GM21390 (cell line): ENCODE results near the gene GNE.
A peak's percentile ranks its signal among the peaks of the same experiment; 100 is the strongest.

Experiments
- ATAC-seq: cut with Tn5 transposase; IDR thresholded peaks from one replicate; pipeline ENCODE4 v1.9.1; 2021; ENCODE audit not compliant: unreplicated experiment

The GNE gene

DNA sequence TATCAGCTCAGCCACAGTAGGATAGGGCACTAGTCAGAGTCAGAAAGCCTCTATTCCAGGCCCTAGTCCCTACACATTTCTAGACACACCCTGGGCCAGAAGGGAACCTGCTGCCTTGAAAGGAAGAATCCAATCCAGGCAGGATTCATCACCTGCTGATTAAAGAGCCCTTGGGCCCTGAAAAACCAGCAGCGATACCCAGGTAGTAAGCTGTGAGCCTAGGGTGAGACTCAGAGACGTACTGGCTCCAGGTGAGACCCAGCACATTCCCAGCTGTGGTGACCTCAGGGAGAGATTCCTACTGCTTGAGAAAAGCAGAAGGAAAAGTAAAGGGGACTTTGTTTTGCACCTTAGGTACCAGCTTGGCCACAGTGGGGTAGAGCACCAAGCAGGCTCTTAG, 84.4 kb downstream of the GNE start:
- ATAC-seq, result no peak

DNA sequence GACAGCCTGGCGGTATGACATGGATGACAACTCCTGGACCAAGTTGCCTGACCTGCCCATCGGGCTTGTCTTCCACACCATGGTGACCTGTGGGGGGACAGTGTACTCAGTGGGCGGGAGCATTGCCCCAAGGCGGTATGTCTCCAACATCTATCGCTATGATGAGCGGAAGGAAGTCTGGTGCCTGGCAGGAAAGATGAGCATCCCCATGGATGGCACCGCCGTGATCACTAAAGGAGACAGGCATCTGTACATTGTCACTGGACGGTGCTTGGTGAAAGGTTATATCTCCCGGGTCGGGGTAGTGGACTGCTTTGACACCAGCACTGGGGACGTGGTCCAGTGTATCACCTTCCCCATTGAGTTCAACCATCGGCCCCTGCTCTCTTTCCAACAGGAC, 87.7 kb downstream of the GNE start:
- ATAC-seq, result no peak

DNA sequence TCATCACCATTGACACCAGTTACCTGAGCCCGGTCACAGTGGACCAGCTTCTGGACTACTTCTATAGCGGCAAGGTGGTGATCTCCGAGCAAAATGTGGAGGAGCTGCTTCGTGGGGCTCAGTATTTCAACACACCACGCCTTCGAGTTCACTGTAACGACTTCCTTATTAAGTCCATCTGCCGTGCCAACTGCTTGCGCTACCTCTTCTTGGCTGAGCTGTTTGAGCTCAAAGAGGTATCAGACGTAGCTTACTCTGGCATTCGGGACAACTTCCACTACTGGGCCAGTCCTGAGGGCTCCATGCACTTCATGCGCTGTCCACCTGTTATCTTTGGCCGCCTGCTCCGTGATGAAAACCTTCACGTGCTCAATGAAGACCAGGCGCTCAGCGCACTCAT, 88.5 kb downstream of the GNE start:
- ATAC-seq, result no peak

DNA sequence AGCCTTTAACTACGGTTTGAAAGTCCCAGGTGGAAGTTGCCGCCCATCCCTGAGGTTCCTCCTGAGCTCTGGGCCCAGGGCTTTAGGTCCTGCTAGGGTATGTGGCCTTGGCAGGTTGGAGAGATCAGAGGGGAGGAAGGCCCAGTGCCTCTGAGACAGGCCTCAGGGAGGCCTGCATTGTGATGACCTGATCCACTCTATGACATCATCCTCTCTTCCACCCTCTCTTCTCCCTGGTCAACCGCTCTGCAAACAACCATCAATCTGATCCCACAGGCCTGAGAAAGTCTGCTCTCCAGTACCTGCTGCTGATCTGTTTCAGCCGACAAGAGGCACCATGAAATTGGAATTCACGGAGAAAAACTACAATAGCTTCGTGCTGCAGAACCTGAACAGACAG, 89.1 kb downstream of the GNE start, which contains the start of gene CCIN:
CCIN (plus strand) TSS at position 223 of the 400 bp plus-strand sequence; CDS start at position 338, 115 bp downstream.
- no peak for ATAC-seq

DNA sequence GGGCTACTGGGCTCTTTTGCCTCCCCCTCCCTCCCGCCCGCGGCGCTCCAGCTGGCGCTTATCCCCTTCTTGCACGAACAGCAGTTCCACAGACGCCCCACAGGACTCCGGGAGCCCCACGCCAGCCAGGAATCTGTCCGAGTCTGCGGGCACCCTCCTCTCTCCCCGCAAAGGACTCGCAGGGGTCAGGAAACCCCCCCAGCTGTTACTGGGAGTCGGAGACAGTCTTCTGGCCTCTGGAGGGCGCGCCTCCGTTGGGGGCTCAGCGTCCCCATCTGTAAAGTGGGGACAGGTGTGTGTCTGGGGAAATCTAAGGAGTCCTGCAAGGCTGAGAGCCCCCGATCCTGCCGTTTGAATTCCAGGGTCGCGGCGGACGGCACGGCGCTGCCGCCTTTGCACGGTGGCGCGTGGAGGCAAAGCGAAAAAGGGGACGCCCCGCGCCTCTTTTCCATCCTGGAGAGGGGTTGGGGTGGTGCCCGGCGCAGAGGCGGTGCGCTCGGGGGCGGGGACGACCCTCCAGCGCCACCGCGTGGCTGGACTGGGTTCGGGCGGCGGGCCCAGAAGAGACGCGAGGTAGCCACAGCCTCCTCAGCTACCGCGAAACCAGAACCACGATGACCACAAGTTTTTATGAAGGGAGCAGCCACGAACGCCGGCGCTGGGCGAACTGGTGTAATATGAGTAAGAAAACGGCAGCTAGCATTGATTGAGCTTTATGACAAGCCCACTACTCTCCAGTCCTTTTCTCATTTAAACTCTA, 91.9 kb downstream of the GNE start:
- peak; percentile 94 for ATAC-seq

DNA sequence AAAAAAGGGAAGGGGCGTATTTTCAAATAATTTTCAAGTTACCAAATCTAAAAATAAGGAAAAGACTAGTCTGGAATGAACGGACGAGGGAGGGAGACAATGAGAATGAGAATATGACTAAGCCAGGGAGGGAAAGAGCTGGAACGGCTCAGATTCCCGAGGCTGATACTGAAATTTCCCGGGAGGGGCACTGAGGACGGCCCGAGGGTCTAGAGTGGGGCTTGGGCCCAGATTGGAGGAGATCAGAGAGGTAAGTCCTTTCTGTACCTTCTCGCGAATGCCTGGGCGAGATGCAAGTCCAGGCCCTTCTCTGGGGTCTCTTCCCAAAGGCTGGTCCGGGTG, 92.5 kb downstream of the GNE start:
- no peak for ATAC-seq

DNA sequence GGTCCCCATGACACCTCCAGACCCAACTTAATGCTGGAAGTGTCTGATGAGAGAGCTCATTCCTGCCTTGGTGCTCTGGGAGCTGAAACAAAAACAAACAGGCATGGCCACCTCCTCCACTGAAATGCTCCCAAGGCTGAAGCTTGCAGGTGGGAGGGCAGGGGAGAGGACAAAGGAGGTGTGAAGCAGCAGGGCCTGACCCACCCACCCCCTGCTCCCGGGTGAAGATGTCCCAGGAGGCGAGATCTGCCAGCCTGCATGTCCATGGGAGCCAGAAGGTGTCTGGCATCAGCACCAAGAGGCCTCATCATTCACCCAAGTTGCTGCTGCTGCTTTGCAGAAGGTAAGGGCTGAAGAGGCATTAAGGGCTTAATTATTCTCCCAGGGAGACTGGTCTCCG, 93.3 kb downstream of the GNE start:
- ATAC-seq, result no peak
